Measurements from ENCODE around the gene LIN52. TPM values are rescaled to one million over a fixed set of nuclear protein-coding genes. Genes with fewer than 3 reads are reported as not detected.

Gene LIN52
- total RNA-seq, 1 donor = 4.9 TPM

DNA sequence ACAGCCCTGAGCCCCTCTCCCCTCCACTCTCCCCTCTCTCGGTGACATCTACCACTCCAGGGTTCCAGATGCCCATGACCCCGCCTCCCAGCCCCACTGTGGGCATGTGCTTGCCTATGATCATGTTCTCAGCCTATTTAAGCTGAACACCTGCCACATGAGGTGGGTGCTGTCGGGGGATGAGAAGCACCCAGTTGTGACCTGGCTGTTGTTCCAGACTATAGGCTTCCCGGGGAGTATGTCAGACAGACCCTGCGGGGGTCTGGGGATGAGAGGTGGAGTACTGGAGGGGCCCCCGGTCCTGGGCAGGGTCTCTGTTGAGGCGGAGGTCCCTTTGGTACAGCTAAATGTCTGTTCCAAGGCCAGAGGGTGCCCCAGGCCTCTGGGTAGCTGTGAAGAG lies 160.5 kb downstream of the LIN52 start:
- no peak overlapping the region for H3K4me3 ChIP-seq (ENCODE audit: low read length)
- H3K4me1 ChIP-seq (ENCODE audit: insufficient read depth, low read length) = peaks cover 19% of the 10 kb centered on the region
- H3K27me3 ChIP-seq (ENCODE audit: insufficient read depth, low read length) = peaks cover 65% of the 10 kb centered on the region

DNA sequence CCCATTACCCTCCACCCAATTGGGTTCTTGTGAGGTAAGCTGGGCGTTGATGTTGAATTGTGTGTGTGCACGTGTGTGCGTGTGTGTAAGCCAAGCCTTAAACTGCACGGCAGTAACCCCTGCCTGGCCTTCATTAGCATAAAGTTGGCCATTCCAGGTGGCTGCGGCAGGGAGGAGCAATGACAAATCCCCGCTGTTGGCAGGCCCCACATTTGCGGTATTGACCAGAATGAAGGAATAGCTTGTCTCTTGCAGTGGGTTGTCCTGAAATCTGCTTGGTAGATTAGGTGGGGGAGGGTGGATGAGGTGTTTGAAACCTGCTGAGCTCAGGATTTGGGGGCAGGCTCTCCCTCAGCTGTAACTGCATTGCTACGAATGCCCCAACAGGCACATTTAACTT lies 161.8 kb downstream of the LIN52 start:
- Histone ChIP-seq H3K27me3 (ENCODE audit: insufficient read depth, low read length) (peaks cover 55% of the 10 kb centered on the region), H3K9me3 (ENCODE audit: low read depth, low read length) (no peaks in the 10 kb centered on the region), H3K4me3 (ENCODE audit: low read length) (no peak overlapping the region), H3K4me1 (ENCODE audit: insufficient read depth, low read length) (peaks cover 10% of the 10 kb centered on the region)

More for the DNA sequence above, 160.5 kb downstream of the LIN52 start:
- H3K9me3 ChIP-seq (ENCODE audit: low read depth, low read length) = no peaks in the 10 kb centered on the region

DNA sequence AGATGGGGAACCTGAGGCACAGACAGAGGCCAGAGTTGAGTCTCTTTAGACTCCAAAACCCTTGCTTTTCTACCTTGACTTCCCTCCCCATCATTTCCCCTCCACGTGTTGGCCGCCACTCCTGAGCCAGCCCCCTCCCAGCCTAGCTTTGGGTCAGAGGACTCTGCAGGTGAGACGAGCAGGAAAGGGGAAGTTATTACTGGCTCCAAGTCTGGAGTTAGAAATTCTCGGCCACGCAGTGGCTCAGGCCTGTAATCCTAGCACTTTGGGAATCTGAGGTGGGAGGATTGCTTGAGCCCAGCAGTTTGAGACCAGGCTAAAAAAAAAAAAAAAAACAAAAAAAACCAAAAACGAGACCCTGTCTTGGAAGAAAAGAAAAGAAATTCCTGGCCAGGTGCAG lies 163.3 kb downstream of the LIN52 start:
- no peak overlapping the region for H3K4me3 ChIP-seq (ENCODE audit: low read length)
- no peaks in the 10 kb centered on the region for H3K9me3 ChIP-seq (ENCODE audit: low read depth, low read length)
- peaks cover 7% of the 10 kb centered on the region for H3K4me1 ChIP-seq (ENCODE audit: insufficient read depth, low read length)
- peaks cover 40% of the 10 kb centered on the region for H3K27me3 ChIP-seq (ENCODE audit: insufficient read depth, low read length)

DNA sequence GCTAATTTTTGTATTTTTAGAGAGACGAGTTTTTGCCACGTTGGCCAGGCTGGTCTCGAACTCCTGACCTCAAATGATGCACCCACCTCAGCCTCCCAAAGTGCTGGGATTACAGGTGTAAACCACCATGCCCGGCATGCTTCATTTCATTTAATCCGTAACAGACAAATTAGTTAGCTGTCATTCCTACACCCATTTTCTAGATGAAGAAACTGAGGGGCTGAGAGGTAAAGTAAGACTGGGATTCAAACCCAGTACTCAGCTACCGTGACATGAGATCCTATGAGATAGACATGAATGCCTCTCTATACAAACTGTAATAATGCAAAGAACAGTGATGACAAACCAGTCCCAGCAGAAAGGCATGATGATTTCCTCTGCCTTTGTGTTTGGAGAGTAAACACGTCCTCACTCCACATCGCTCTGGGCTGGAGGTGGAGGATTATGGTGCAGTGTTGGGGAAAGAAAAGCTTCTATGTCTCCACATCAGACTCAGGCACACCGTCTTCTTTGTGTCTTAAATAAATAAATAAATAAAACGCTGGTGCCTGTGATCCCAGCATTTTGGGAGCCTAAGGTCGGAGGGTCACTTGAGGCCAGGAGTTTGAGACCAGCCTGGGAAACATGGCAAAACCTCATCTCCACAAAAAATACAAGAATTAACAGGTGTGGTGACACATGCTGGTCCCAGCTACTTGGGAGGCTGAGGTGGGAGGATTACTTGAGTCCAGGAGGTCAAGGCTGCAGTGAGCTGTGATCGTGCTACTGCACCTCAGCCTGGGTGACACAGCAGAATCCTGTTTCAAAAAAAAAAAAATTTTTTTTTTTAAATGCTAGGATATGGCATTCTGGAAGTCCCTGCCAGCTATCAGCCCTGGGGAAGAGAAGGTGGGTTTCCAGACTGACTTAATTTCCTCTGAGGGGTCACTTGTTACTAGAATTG lies 164.9 kb downstream of the LIN52 start:
- H3K27me3 ChIP-seq (ENCODE audit: insufficient read depth, low read length) = peaks cover 24% of the 10 kb centered on the region

More for the DNA sequence above, 164.9 kb downstream of the LIN52 start:
- no peak overlapping the region for H3K4me3 ChIP-seq (ENCODE audit: low read length)
- no peaks in the 10 kb centered on the region for H3K9me3 ChIP-seq (ENCODE audit: low read depth, low read length)
- peaks cover 7% of the 10 kb centered on the region for H3K4me1 ChIP-seq (ENCODE audit: insufficient read depth, low read length)

Other genes with a start within 250 kb of the LIN52 start
- 0.63 TPM for gene PTGR2, start 233.1 kb upstream of the LIN52 start, total RNA-seq
- gene ZNF410, start 198.1 kb upstream of the LIN52 start, total RNA-seq = 108 TPM
- gene FAM161B, start 134.9 kb upstream of the LIN52 start, total RNA-seq = 1.0 TPM
- gene COQ6, start 134.7 kb upstream of the LIN52 start, total RNA-seq = 26.4 TPM
- gene ENTPD5, start 65.7 kb upstream of the LIN52 start, total RNA-seq = 6.3 TPM
- 4.1 TPM for gene BBOF1, start 65.6 kb upstream of the LIN52 start, total RNA-seq
- 6.6 TPM for gene ALDH6A1, start 503 bp upstream of the LIN52 start, total RNA-seq
- gene VSX2, start 154.5 kb downstream of the LIN52 start, total RNA-seq = not detected
- 32.6 TPM for gene ABCD4, start 218.0 kb downstream of the LIN52 start, total RNA-seq